PC-3 (cell line): ENCODE data around the gene PTGIS.

ENCODE experiments used
- EZH2 ChIP-seq: fragments of 300-600 bp; sonication (generic); IDR thresholded peaks from one replicate; pipeline ENCODE4 v1.6.1; 2017; ENCODE audit warnings: antibody characterized with exemption, mild to moderate bottlenecking, low read length; ENCODE audit not compliant: unreplicated experiment
- EZH2phosphoT487 ChIP-seq: fragments of 300-600 bp; sonication (generic); IDR thresholded peaks from 2 replicates; pipeline ENCODE4 v1.6.1; 2018; ENCODE audit warnings: mild to moderate bottlenecking, antibody characterized with exemption, low read length, borderline replicate concordance
- TF ChIP-seq, protein P1 (sequence below): fragments of 300-600 bp; sonication (generic); conservative IDR thresholded peaks from 2 replicates; pipeline ENCODE4 v1.5.1; 2017; ENCODE audit warnings: antibody characterized with exemption, low read depth, mild to moderate bottlenecking, low read length

DNA sequence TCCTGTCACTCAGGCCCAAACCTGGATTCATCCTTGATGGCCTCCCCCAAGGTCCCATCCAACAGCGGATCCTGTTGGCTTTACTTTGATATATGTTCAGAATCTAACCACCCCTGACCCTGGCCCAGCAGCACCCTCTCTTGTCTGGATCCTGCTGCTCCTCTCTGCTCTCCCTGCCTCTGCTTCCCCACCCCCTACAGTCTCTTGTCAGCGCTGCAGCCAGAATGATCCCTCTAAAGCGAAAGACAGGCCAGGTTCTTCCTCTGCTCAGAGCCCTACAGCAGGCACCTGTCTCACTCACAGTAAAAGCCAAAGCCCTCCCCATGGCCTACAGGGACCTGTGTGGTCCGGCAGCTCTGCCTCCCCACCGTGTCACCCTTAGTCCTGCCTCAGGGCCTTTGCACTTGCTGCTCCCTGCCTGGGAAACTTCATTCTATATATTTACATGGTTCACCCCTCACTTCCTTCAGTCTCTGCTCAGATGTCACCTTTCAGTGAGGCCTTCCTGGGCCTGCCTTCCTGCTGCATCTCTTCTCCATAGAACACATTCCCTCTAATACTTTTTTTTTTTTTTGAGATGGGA, 48.1 kb downstream of the PTGIS start:
- TF ChIP-seq, protein P1, sequence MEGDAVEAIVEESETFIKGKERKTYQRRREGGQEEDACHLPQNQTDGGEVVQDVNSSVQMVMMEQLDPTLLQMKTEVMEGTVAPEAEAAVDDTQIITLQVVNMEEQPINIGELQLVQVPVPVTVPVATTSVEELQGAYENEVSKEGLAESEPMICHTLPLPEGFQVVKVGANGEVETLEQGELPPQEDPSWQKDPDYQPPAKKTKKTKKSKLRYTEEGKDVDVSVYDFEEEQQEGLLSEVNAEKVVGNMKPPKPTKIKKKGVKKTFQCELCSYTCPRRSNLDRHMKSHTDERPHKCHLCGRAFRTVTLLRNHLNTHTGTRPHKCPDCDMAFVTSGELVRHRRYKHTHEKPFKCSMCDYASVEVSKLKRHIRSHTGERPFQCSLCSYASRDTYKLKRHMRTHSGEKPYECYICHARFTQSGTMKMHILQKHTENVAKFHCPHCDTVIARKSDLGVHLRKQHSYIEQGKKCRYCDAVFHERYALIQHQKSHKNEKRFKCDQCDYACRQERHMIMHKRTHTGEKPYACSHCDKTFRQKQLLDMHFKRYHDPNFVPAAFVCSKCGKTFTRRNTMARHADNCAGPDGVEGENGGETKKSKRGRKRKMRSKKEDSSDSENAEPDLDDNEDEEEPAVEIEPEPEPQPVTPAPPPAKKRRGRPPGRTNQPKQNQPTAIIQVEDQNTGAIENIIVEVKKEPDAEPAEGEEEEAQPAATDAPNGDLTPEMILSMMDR: 0 out of 2 replicates have a peak, but pooled peaks have one; percentile 18
- TF ChIP-seq EZH2: no peak
- TF ChIP-seq EZH2phosphoT487: no peak
